HG03521 (cell line): ENCODE results near the gene MIS18BP1.
"Not testable (repeated sequence)": the region's sequence is repeated elsewhere in the genome, so short reads cannot be mapped to it uniquely, and the experiment has no call there.

ENCODE experiments used
- ATAC-seq: cut with Tn5 transposase; IDR thresholded peaks from one replicate; pipeline ENCODE4 v1.9.1; 2021; ENCODE audit warnings: mild to moderate bottlenecking, moderate library complexity; ENCODE audit not compliant: unreplicated experiment

The MIS18BP1 gene

GRCh38 chr14:45253070-45253753 lies at the start of gene MIS18BP1:
MIS18BP1 (minus strand) TSS chr14:45253202; CDS start chr14:45247286, 5,916 bp downstream.
- peak; percentile 77 for ATAC-seq

GRCh38 chr14:45298423-45299117 lies 45.6 kb upstream of the MIS18BP1 start:
- no peak for ATAC-seq

- not testable (repeated sequence) for ATAC-seq
Observed at GRCh38 chr14:45294796-45295195, 41.8 kb upstream of the MIS18BP1 start.

- no peak for ATAC-seq
Observed at GRCh38 chr14:45290547-45290946, 37.5 kb upstream of the MIS18BP1 start.

GRCh38 chr14:45287610-45288009 lies 34.6 kb upstream of the MIS18BP1 start:
- no peak for ATAC-seq

GRCh38 chr14:45284802-45285201 lies 31.8 kb upstream of the MIS18BP1 start:
- no peak for ATAC-seq

GRCh38 chr14:45281731-45282400 lies 28.9 kb upstream of the MIS18BP1 start:
- not testable (repeated sequence) for ATAC-seq

GRCh38 chr14:45271858-45272537 lies 19.0 kb upstream of the MIS18BP1 start:
- ATAC-seq: no peak

- no peak for ATAC-seq
Observed at GRCh38 chr14:45270031-45270430, 17.0 kb upstream of the MIS18BP1 start.

GRCh38 chr14:45267071-45267470 lies 14.1 kb upstream of the MIS18BP1 start:
- ATAC-seq: no peak

GRCh38 chr14:45262637-45263036 lies 9.6 kb upstream of the MIS18BP1 start:
- no peak for ATAC-seq

GRCh38 chr14:45261209-45261608 lies 8.2 kb upstream of the MIS18BP1 start:
- ATAC-seq: no peak

- ATAC-seq: no peak
Observed at GRCh38 chr14:45258805-45259204, 5.8 kb upstream of the MIS18BP1 start.

- no peak for ATAC-seq
Observed at GRCh38 chr14:45258073-45258472, 5.1 kb upstream of the MIS18BP1 start.

GRCh38 chr14:45254771-45255170 lies 1.8 kb upstream of the MIS18BP1 start:
- no peak for ATAC-seq

- no peak for ATAC-seq
Observed at GRCh38 chr14:45253754-45254310, 830 bp upstream of the MIS18BP1 start.

GRCh38 chr14:45252366-45253069 lies 484 bp downstream of the MIS18BP1 start:
- ATAC-seq: no peak

- peak; percentile 57 for ATAC-seq
Observed at GRCh38 chr14:45251912-45252311, 1.1 kb downstream of the MIS18BP1 start.

GRCh38 chr14:45249856-45250575 lies 3.0 kb downstream of the MIS18BP1 start:
- peak; percentile 22 for ATAC-seq

GRCh38 chr14:45247427-45247826 lies 5.6 kb downstream of the MIS18BP1 start:
- no peak for ATAC-seq
